Embryonic facial prominence (tissue), 1 donor: ENCODE data around the gene RETREG3.

Experiments
- DNase-seq: peaks from one replicate; pipeline ENCODE4 v3.0.0-alpha.2; 2016; ENCODE audit errors: extremely low spot score

RETREG3 gene

DNA sequence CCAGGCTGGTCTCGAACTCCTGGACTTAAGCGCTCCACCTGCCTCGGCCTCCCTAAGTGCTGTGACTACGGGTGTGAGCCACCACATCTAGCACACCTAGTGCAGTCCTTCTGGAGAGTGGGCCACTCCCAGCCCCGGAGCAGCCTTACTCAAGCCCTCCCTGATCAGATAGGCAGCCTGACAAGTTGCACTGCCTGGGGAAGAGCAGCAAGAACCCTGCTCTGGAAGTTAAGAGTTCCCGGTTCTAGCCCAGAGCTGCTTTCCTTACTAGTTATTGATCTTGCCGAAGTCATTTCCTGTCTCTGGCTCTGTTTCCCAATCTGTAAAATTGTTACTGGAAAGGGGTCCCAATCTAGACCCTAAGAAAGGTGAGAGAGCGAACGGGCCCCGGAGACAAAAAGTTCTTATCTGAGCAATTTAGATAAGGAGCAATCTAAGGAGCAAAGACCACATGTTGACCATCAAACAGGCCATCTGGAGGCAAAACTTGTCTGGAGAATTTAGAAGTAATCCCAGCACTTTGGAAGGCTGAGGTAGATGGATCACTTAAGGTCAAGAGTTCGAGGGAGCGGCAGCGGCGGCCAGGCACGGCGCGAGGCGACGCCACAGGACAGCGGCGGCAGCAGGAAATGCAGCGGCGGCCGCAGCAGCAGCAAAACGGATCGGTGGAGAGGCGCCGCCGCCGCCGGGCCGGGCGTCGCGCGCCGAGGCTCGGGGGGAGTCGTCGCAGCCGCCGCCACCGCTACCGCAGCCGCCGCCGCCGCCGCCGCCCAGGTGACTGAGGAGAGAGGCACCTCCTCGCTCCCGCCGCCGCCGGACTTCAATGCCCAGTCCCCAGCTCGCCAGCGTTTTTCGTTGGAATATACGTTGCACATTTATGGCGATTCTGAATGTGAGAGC is 77.5 kb downstream of the RETREG3 start:
- no peak for DNase-seq

GRCh38 chr17:42530952-42531454 is 78.2 kb downstream of the RETREG3 start:
- DNase-seq = no peak
